HG02798 (cell line): ENCODE data around the gene TRAF3IP1.

Experiments
- ATAC-seq: cut with Tn5 transposase; IDR thresholded peaks from one replicate; pipeline ENCODE4 v1.9.1; 2021; ENCODE audit warnings: mild to moderate bottlenecking; ENCODE audit not compliant: unreplicated experiment, poor library complexity

TRAF3IP1 gene

DNA sequence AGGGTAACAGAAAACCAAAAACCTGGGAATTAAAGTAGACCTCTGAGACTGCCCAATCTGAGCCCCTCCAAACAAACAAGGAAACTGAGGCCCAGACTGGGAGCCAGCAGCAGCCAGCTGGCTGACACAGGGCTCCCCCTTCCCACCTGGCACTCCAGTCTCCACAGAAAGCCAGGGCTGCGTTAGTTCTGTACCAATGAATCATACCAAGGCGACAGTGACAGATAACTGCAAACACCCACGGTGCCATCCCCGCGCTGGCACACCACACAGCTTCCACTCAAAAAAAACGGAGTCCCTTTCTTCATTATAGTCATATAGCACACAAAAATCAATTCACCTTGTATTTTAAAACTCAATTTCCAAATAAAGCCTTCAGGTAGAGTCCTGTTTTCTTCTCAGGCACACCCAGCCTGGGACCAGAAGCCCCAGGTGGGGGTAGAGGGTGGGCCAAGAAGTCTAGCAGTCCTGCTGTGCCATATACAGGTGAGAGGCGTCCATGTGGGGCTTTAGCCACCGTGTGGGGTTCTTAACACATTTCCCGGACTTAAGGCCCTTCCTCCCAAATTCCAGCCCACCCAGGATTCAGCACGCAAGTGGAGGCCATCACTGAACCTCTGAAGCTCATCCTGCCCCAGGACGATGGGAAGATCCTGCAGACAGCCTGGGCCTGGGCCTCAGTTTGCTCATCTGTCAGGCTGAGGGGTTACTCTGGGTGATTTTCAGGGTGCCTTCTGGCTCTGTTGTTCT, 33.2 kb upstream of the TRAF3IP1 start:
- ATAC-seq, result no peak

DNA sequence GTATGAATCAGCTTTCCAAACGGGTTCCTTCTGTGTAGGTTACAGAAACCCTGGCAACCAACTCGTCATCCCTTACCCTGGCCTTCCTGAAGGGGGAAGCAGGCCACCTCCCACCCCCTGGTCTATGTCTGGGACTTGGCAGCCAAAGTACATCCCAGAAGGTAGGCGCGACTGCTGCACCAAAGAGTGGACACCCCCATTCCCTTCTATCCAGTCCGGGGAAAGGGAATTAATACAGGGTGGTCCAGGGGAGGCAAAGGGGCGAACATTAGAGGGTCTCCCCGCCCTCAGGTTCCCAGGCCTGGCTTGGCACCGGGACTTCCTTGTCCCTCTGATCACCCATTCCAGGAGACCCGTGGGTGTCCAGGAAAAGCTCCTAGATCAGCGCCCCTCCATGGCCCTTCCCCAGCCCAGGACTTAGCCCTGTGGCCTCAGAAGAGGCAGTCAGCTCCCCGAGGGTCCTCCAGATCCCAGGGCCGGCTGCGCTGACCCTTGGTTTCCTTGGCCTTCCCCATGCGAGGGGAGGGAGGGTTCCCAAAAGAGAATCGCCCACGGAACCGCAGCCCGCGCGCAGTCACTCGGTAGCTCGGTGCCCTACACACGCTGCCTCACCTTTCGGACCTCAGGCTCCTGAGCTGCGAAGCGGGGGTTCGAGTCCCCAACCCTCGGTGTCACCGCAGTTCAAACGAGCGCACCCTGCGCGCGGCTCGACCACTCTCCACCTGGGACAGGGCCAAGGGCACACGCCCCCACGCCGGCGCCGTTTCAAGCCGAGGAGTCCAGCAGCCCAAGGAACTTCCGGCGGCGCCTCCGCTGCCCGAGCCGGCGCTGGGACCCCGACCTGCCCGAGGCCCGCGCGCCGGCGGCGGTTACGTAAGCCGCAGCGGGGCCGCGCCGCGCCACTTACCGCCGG, 32.3 kb upstream of the TRAF3IP1 start, which contains the start of gene PER2:
PER2 (minus strand) TSS at position 874 of the 913 bp plus-strand sequence. CDS start 10,674 bp downstream, outside the sequence.
- peak; percentile 36 for ATAC-seq

DNA sequence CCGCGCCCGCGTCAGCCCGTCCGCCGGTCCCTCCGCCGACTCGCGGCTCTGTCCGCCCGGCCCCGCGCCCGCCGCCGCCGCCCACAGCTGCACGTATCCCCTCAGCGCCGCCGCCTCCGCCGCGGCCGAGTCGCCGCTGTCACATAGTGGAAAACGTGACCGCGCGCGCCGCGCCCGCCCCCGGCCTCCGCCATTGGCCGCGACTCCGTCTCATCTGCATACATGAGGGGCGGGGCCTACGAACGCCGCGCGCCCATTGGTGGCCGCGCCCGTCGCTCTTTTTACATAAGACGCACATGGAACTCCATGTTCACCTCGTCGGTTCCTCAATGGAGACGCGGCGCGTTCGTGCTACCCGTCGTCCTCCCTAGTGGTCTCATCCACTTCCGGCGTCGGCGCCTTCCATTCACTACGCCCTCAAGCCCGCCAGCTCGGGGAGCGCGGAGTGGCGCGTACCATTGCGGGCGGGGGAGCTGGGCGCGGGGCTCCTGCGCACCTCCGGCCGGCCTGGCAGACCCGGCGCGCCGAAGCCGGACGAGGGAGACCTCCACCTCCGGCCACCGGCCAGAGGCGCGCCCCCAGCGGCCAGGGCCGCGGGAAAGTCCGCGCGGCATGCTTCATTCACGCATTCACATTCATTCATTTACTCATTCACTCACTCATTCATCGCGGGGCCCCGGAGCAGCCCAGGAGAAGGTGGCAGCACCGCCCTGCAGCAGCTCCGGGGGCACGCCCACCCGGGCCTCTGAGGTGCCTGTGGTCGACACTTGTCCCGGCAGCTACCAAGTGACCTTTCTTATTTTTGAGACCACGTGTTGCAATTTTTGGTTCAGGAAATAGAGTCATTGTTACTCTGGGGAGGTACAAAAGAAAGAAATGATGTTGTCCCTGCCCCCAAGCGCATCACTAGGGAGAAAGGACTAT, 31.4 kb upstream of the TRAF3IP1 start:
- peak; percentile 94 for ATAC-seq

DNA sequence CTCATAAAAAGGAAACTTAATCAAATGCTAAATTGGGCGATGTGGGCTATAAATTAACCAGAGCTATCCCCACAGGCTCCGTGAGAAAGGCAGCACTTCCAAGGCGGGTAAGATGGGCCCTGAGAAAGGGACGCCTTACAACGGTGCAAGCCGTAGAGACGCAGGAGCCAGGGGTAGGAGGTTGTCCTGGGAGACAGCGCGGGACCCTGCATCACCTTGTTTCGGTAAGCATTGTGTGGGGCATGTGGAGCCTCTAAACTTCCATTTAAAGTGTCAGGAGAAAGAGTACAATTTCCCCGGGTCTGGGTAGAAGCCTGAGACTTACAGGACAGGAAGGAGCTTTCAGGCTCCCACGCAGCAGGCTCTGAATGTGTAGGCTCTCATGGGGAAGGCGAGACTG, 30.7 kb upstream of the TRAF3IP1 start:
- ATAC-seq, result no peak

DNA sequence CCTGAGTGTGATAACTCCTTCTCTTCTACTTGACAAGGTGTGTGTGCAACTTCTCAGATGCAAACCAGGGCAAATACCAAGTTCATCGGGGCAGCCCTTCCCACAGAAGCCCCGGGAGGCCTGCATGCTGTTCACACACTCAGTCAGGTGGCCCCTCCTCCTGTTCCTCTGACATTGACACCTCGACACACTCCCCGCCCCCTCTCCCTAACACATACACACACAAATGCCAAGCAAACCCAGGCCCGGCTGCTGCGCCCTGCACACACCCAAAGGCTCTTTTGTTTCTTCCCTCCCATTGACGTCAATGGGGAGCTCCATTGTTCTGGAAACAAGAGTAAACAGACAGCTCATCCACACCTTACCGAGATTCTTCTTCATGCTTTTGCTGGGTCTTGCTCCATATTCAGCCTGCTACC, 30.2 kb upstream of the TRAF3IP1 start:
- ATAC-seq, result no peak

DNA sequence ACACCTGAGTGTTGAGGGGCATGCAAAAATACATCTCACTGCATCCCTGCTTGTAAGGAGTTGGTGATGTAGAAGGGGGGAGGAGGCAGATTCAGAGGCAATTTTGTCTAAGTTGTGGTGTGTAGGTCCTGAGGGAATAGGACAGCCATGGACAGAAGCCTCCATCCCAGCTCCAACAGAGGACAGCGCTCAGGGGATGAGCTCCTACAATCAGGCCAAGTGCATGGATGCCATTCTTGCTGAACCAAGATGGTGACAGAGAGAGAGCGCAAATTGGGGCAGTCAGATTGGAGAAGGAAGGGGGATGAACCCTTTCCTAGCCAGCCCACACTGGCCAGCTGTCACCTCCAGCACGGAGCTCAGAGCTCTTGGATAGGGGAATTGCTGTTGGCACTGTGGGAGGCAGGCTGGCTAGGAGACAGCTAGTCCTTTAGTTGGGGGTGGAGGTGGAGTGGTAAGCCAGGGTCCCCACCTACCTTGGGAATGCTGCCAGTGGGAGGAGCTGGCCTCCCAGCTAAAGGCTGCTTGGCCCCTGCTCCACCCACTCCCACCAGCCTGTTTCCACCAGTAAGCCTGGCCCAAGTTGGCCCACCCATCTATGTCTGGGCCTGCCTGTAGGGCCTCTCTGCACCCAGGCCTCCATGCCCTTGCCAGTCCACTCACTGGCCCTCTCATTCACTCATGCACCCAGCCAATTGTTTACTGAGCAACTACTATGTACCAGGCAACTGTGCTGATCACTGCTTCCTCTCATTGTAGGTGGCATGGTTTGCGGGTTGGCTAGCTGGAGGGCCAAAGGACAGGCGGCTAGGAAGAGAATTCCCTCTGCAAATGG, 29.4 kb upstream of the TRAF3IP1 start:
- no peak for ATAC-seq

DNA sequence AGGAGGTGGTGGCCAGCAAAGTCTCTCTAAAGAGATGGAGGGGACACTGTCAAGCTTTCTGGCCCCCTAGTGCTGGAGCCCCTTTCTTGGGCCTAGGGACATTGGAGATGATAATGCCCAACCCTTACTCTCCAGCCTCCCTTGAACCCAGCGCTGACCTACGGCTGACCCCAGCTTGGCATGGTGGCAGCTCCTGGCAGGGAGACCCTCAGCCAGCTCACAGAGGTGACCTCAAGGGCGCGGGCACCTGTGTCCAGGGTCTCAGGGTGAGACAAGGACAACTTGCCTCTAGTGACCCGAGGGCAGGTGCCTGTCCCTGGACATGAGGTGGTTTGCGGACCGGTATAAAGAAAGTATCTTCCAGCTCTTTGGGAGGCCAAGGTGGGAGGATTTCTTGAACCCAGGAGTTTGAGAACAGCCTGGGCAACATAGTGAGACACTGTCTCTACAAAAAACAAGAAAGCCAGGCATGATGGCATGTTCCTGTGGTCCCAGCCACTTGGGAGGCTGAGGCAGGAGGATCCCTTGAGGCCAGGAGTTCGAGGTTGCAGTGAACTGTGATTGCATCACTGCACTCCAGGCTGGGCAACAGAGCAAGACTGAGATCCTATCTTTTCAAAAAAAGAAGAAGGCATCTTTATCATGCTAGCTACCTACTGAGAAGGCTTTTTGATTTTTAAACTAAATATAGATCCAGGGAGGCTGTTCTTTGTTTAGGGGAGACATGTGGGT, 28.6 kb upstream of the TRAF3IP1 start:
- no peak for ATAC-seq

DNA sequence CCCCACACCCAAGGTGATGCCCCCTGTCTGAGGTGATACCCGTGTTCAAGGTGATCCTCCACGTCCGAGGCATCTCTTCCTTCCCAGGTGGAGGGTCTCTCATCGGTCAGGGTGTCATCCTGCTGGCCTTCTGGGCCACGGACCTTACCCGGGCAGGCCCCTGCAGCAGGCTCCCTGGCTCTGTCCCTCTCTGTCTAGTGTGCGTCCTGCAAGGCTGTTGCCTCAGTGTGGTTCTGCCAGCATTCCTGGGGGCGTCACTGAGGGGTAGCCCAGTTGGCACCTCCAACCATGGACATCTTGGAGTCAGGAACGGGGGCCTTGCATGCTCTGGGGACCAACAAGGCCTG, 26.3 kb upstream of the TRAF3IP1 start:
- ATAC-seq, result no peak

DNA sequence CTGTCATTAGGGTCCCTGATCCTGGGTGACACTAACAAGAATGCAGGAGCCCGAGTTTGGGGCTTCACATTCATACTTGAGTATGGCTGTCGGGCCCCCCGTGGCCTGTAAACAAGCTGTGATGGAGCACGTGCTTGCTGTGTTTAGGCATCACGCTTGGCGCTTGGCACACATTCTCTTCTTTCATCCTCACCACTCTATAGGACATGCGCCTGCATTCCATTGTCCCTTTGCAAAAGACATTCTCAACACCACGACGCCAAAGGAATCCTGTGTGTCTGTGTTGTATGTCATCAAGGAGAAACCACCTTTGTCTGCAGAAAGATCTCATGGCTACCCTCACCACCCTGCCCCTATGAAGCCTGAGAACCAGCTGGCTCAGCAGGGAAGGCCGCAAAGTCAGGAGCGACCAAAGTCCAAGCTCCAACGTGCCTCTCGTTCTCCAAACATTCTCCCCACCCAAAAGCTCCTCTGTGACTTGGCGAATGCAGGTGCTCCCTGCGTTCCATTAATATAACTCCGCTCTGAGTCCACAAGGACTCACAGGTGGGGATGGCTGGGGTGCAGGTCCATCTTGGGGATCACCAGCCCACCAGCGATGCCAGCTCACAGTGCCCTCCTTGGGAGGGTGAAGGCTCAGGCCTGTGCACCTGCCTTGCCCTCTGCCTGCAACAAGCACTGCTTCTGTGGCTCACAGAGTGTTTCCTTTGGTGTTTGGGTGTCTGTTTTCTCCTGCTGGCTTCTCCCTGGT, 25.8 kb upstream of the TRAF3IP1 start:
- no peak for ATAC-seq

DNA sequence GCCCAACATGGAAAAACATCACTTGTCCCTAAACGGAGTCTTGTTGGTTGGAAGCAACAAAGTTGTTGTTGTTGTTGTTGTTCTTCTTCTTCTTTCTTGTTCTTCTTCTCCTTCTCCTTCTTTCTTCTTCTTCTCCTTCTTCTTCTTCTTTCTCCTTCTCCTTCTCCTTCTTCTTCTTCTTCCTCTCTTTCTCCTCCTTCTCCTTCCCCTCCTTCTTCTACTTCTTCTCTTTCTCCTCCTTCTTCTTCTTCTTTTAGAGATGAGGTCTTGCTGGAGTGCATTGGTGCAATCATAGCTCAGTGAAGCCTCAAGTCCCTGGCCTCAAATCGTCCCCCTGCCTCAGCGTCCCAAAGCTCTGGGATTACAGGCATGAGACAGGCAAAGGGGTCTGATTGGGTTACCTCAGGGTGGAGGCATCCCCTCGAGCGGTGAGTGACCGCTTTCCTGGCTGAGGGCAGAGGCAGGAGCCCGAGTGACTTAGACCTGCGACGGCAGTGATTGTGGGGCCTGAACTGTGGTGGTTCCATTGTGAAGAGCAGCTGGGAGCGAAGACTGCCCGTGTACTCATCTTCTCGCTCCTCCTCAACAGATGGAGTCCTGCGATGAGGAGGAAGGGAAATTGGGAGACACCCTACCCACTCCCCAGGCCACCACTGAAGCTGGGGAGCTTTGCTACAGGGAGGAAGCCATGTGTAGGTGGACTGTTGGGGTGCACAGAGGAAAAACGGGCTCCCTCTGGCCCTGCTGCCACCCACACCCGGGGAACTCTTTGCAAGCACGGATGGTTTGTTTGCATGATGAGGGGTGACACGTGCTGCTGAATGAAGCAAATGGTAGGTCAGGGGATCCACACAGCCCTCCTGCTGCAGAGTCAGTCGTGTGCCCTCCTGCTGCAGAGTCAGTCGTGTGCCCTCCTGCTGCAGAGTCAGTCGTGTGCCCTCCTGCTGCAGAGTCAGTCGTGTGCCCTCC, 24.9 kb upstream of the TRAF3IP1 start:
- ATAC-seq, result no peak

DNA sequence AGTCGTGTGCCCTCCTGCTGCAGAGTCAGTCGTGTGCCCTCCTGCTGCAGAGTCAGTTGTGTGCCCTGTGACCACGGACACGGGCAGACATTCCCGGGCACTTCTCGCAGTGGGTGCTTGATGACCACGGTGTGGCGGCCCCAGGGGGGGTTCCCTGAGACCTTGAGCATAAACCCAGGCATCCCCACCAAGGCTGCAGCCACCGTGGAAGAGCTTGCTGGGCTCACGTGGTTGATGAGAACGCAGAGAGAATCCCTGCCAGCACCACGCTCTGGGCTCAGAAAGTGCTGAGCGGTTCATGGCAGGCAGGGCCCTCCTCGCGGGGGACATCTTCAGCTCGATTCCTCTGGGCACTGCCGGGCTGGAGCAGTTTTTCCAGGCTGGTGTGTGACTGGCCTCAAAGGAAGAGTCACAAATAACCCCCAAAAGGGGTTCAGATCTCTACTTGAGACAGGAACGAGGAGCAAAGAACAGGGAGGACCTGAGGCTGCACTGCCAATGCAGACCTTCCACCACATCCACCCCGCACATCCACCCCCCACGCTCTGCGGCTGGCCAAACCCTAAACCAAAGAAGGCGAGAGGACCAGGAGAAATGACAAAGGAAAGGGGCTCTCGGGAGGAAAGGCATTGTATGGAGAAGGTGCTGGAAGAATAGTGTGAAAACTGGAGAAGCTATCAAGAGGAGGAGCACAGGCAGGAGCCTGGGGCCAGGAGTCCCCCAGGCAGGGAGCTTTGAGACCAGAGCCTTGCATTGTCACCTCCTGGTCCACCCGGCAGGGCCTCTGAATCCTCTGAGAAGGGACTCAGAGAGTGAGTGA, 23.5 kb upstream of the TRAF3IP1 start:
- ATAC-seq, result no peak

DNA sequence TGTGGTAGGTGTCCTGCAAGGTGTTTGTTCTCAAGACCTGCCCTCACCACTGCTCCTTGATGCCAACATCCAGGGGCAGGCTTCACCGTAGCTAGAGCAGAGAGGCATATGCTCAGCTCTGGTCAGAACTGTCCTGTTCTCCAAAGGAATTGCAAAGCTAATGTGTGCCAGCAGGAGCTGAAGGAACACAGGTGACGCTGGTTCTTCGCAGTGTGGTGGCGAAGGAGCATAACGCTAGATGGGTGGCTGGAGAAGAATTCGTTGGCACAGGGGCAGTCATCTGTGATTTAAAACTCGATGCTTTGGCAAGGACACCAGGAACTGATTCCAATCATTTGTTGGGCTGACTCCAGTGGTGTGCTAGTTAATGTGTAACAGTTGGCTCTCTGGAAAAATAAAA, 20.5 kb upstream of the TRAF3IP1 start:
- ATAC-seq, result no peak

DNA sequence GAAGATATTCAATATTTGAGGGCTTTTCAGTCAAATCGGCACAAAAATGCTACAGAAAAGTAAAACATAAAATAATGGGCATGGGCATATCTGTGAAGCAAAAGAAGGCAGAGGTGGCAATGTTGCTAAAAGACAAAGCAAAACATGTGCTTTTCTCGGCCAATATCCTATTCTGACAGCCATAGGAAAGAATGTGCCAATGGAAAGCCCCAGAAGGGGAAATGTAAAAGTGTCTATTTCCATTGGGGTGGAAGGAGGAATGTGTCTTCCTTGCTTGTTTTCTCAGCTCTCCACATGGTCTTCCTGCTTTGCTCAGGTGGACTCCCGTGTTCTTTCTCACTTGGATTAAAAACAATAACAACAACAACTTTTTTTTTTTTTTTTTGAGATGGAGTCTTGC, 18.2 kb upstream of the TRAF3IP1 start:
- ATAC-seq, result no peak

DNA sequence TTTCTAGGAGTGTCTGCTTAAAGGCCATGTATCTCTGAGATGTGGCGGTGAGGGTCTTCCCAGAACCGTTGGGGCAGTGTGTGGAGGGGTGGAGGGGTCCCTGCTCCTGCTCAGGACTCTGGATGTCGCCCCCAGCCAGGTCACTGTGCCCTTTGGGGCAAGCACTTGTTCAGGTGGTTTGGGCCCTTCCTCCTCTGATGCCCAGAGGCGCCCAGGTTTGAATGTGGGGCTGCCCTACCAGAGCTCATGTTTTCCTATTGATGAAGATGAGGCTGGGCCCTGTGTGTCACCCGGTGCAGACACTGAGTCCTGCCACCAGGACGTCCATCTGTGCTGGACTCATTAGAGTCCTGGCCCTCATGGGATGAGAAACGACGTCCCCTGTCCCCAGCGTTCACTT, 17.6 kb upstream of the TRAF3IP1 start:
- ATAC-seq, result no peak

DNA sequence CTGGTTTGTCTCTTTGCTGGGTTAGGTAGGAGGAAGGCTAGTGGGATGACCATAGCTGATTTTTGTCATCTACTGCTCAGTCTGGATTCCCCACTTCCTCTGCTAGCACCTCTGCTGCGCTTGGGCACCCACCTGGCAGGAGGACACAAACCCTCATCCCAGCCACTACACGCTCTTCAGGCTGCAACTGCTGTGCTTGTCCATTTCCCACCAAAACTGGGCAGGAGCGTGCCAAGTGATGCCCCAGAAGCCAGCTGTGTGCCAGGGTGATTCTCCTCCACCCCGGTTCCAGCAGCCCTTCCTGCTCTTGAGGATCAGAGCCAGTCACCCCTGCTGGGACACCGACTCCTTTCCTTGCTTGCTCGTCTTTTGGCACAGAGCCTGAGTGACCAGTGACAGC, 16.2 kb upstream of the TRAF3IP1 start:
- no peak for ATAC-seq

DNA sequence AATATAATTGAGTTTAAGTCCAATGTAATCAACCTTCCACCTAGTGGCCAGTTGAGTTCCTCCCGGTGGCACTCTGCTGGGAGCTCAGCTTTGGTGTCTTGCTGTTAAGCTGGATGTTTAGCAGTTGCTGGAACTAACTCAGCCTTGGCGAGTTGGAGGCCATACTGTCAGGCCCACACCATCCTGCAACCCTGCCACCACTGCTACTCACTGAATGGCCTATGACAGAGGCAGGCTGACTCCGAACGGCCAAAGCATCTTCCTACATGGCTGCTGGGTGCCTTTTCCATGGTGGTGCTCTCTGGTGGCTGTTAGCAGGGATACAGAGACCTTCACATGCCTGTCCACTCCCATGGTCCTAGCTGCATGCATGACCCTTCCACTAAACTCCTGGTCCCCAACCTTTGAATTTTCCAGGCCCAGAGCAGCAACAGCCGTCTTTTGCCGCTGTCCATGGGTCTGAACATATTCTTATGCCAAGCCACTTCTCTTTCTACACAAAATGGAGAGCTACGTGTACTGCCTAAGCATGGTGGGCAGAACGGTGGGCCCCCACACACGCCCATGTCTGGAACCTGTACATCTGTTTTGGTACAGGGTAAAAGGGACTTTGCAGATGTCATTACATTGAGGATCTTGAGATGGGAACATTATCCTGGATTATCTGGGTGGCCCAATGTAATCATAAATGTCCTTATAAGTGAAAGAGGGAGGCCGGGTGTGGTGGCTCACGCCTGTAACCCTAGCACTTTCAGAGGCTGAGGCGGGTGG, 15.0 kb upstream of the TRAF3IP1 start:
- no peak for ATAC-seq
